Hematopoietic multipotent progenitor cell treated with erythropoietin and hydrocortisone succinate and interleukin-3 and kit ligand, for 6 days (in vitro differentiated cells): ENCODE data around the gene TSPAN4.

Experiments
- DNase-seq: peaks from one replicate; pipeline ENCODE4 v3.0.0-alpha.2; 2015

Gene TSPAN4

DNA sequence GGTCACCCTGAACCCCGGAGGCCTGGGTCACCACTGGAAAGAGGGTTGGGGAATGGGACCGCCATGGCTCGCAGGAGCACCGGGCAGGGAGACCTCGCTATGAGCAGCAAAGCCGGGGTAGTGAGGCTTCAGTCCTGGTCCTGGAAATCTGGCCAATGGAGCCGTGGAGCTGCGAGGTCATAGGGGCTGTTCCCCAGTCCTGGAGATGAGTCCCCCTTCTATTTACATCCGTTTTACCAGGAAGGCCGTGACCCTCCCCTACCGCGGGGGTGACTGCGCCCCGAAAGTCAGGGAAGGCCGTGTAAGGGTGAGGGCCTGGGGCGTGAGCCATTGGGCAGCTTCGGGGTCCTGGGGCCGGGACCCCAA, 38.1 kb upstream of the TSPAN4 start:
- no peak for DNase-seq

DNA sequence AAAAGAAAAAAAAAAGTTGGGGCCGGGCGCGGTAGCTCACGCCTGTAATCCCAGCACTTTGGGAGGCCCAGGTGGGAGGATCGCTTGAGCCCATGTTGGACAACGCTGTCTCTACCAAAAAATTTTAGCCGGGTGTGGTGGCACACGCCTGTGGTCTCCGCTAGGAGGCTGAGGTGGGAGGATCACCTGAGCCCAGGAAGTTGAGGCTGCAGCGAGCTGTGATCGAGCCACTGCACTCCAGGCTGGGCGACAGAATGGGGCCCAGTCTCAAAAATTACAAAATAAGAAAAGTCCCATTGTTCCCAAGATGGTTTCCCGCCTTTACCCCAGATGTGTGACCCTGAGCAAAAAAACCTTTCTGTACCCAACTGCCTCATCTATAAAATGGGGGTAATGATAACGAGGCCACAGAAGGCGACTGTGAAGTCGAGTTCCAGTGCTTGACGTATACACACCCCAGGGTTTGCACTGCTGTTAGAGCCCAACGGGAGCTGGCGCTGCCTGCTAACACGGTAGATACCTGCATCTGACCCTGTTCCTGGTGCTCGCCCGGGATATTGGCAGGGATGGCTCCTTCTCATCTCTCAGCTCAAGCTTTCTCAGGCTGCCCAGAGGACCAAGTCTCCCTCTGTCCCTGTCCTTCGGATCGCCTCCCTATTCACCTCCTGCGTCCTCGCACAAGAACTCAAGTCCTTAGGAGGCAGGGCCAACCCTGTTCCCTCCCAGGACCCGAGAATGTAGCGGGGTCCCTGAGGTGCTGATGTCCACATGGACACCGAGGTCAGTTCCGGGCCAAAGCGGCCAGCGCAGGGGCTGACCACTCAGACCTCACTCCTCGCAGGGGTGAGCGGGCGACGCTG, 34.0 kb upstream of the TSPAN4 start:
- peak; percentile 68 for DNase-seq

DNA sequence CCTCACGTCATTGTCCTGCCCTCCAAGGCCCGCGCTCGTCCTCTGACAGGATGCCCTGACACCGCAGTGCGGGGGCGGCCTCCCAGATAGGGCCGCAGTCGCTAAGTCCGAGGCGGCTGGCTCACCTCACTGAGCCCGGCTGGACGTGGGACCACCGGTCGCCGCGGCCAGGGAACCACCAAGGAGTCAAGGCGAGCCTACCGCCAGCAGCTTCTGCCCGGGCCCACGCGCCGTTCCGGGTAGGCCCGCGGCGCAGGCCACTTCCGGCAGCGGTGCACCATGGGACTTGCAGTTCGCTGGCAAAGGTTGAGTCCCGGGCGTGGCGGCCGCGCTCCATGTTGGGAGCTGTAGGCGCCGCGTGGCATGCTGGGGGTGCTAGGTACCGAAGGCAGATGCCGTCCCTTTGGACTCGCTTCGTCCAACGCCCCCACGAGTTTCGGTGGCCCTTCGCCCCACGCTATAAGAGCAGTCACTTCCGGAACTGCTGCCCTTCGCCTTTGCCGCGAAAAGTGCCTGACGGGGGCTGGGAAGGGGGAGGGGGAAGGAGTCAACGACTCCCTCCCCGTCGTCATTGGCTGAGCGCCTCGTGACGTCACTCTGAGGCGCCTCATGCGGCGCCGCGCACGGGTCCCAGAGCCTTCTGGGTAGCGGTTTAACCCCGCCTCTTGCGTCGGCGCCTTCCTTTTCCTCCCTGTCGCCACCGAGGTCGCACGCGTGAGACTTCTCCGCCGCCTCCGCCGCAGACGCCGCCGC, 33.2 kb upstream of the TSPAN4 start, which contains the start of gene RPLP2:
TSS of gene RPLP2 (plus strand) at position 681 of the 753 bp plus-strand sequence. CDS start 268 bp downstream, outside the sequence.
- peak; percentile 98 for DNase-seq

DNA sequence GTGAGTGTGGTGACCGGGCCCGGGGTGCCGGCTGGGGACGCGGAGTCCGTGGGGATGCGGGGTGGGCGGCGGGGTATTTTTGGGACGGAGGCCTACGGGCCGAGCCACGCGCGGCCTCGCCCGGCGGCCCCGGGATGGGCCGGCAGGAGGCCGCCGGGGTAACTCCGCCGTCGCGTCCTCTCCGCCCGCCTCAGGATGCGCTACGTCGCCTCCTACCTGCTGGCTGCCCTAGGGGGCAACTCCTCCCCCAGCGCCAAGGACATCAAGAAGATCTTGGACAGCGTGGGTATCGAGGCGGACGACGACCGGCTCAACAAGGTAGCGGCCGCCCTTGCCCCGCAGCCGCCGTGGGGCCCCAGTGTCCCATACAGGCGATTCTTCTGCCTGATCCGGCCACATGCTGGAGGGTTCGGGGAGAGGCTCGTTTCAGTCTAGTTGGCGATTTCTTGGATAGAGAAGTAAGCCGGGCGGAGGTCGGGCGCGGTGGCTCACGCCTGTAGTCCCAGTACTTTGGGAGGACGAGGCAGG, 32.5 kb upstream of the TSPAN4 start:
- no peak for DNase-seq

DNA sequence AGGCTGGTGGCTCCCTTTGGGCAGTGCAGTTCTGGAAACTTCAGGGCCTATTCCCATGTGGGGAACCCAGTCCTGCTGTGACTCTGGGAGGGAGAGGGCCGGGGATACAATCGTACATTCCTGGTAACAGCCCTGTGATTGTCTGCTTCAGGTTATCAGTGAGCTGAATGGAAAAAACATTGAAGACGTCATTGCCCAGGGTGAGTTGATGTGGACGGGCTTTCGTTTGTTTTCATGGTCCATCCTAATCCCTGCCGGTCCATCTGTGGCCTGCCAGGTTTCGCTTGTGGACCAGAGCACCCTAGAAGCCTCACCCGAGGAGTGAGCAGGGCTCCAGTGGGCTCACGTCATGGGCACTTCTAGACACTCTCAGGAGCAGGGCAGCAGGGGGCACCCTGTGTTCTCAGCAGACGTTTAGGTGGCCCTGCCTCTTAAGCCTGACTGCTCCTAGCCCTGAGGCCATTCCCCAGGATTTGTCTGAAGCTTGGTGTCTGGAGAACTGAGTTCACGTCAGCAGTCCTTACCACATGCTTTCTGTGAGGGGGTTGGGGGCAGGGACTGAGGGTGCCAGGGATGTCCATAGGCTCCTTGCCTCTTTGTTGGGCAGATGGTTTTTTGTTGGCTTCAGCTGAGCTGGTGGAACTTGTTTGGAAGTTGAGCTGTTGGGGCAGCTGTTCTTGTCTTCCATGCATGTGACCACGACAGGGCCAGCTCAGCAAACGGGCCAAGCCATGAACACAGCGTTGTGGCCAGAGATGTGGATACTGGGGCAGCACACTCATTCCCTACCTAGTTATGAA, 31.0 kb upstream of the TSPAN4 start:
- DNase-seq = peak; percentile 69

DNA sequence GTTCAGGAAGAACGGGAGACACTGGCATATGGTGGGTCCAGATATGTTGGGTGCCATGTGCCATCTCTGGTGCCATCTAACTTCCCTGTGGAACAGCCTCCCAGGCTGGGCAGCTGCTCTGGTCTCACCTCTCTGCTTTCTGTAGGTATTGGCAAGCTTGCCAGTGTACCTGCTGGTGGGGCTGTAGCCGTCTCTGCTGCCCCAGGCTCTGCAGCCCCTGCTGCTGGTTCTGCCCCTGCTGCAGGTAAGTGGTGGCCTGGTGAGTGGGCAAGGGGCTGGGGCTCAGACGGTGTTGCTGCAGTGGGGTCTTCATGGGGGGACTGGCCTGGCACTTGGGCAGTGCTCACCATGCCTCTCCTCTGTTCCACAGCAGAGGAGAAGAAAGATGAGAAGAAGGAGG, 30.3 kb upstream of the TSPAN4 start:
- no peak for DNase-seq

DNA sequence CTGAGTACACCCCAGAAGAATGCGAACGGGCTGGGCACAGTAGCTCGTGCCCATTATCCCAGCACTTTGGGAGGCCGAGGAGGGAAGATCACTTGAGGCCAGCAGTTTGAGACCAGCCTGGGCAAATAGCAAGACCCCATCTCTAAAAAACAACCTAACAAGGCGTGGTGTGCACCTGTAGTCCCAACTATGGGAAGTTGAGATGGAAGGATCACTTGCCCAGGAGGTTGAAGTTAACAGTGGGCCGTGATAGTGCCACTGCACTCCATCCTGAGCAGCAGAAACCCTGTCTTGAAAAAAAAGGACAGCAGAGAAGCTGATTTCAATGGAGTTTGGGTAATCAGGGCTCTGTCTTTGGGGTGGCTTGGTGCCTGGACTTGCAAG, 29.6 kb upstream of the TSPAN4 start:
- no peak for DNase-seq

DNA sequence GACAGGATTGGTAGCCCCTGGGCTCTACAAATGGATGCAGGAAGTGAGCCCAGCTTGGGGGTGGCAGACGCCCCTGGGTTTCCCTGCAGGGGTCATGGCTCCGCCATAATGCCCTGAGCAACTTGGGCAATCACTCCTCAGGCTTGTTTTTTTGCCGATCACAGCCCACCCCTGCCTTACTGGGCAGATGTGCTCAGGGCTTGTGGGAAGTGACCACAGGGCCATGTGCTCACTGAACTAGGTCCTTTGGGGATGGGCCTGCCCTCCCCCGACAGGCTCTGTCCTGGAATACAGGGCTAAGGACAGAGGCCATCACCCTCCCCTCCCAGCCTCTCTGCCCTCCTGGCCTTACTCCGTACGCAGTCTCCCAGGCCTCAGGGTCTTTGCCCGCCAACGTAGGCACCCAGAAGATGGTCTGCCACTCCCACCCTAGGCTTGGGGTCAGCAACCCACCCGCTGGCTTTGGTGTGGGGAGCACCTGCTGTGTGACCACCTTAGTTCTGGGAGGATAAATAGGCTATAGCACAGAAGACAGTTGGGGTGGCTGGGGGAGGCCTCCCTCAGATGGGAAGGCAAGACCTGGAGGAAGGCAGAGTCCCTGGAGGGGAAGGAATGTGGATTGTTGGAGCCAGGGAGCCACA, 29.1 kb upstream of the TSPAN4 start:
- no peak for DNase-seq

DNA sequence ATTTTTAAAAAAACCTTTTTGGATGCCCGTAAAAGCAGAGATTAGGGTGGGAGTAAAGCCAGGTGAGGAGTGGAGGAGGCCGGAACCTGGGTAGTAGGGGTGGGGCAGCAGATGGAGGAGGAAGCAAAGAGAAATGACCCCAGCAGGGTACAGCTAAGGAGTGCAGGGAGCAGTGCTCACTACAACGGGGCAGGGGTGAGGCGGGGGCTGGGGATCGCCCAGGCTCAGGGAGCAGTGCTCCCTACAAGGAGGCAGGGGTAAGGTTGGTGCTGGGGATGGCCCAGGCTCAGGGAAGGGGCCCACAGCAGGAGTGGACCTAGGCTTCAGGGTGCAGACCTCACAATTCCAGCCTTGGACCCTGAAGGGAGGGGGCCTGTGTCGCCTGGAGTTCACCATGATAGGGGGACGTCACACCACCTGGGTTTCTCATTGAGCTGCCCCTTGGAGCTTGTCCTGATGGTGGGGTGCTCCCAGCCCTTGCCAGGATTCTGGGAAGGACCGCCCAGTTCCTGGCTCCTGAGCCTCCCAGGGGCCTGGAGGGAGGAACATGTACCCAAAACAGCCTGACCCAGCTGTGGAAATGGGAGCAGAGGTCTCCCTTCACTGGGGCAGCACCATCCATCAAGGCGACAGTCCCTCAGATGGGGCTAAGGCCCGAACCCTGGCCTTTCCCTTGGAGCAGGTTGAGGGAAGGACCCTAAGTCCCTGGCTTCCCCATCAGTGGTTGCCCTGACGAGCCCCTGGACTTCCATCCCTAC, 26.8 kb upstream of the TSPAN4 start:
- DNase-seq = no peak

DNA sequence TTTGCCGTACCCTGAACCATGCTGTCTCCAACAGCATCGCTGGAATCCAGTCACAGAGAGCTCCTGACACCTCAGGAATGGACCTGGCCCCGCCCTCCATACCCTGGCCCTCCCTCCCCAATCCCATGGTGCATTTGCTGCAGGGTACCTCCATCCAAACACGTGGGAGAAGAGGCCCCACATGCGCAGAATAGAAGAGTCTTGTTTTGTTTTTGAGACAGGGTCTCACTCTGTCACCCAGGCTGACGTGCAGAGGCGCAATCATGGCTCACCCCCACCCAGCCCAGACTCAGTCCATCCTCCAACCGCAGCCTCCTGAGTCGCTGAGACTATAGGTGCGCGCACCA, 26.2 kb upstream of the TSPAN4 start:
- no peak for DNase-seq

DNA sequence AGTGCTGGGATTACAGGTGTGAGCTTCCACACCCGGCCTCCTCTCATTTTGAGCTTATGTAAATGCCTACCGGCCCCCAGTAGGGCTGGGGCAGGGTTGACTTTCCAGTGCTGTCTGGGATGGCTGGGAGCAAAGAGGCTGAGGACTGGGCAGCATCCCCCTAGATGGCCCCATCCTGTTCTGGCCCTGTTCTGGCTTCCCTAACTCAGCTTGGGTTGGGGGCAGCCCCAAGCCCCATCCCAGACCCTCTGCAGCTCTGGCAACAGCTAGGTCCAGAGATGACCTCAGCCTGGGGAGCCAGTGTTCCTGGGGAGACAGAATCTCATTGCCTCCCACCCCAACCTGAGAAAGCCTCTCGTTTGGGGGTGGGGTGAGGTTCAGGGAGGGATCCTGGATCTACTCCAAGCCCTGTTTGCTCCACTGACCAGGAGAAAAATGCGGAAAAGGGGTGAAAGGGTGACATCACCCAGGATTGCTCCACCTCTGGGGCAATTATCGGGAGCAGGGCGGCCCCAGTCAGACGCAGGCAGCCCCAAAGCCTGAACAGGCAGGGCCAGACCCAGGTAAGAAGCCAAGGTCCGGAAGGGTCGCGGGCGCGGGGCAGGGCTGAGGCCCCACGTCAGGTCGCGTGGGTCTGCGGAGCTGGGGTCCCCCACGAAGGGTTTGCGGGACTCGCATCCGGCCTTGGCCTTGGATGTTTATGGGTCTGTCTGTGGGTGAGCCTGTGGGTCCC, 24.1 kb upstream of the TSPAN4 start, which contains the start of gene PNPLA2:
TSS of gene PNPLA2 (plus strand) at position 519 of the 733 bp plus-strand sequence. CDS start 805 bp downstream, outside the sequence.
- no peak for DNase-seq

DNA sequence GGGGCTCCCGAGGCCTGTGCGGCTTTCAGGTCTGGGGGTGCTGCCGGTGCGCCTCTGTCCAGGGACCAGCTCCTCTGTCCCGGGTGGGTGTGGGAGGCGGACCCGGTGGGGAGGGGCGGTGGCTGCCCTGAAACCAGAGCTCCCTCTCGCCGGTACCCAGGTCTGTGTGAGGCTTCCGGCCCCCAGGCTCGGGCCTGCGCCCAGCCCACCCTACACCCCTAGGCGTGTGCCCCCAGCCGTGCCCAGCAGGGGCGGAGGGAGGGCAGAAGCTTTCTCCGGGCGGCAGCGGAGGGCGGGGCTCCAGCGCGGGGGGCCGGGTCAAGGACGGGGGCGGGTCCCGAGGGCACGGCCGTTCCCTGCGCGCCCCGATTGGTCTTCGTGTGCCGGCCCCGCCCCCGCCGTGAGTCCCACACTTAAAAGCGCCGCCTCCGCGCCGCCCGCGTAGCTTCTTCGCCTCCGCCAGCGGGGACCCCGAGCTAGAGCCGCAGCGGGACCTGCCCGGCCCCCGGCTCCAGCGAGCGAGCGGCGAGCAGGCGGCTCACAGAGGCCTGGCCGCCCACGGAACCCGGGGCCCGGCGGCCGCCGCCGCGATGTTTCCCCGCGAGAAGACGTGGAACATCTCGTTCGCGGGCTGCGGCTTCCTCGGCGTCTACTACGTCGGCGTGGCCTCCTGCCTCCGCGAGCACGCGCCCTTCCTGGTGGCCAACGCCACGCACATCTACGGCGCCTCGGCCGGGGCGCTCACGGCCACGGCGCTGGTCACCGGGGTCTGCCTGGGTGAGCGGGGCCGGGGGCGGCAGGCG, 23.3 kb upstream of the TSPAN4 start:
- peak; percentile 96 for DNase-seq

DNA sequence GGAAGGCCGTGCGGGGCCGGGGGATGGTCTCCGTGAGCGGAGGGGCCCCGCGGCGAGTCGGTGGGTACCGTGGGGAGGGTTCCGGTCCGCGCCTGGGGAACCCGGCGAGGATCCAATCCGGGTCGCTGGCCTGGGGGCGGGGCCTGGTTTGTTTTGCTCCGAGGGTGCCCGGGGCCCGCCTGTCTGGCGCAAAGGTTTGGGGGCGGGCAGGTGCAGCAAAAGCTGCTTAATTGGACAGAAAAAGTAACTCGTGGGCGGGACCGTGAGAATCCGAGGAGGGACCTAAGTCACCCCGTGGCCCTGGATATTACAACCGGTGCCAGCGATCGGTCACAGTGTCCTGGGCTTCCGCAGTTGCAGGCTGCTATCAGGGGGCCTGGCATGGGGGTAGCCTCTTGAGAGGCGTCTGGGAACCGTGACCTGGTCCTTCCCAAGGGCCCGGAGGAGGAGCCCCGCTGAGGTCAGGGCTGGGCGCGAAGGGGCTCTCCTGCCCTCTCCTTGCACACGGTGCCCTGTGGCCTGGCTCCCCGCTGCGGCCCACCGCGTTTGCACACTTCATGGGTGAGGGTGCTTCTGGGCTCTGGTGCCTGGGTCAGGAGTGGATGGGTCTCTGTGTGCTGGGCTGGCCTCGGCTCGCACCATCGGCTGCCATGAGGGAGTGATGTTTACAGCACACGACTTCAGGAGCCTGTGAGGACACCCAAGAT, 22.6 kb upstream of the TSPAN4 start:
- DNase-seq = peak; percentile 98

DNA sequence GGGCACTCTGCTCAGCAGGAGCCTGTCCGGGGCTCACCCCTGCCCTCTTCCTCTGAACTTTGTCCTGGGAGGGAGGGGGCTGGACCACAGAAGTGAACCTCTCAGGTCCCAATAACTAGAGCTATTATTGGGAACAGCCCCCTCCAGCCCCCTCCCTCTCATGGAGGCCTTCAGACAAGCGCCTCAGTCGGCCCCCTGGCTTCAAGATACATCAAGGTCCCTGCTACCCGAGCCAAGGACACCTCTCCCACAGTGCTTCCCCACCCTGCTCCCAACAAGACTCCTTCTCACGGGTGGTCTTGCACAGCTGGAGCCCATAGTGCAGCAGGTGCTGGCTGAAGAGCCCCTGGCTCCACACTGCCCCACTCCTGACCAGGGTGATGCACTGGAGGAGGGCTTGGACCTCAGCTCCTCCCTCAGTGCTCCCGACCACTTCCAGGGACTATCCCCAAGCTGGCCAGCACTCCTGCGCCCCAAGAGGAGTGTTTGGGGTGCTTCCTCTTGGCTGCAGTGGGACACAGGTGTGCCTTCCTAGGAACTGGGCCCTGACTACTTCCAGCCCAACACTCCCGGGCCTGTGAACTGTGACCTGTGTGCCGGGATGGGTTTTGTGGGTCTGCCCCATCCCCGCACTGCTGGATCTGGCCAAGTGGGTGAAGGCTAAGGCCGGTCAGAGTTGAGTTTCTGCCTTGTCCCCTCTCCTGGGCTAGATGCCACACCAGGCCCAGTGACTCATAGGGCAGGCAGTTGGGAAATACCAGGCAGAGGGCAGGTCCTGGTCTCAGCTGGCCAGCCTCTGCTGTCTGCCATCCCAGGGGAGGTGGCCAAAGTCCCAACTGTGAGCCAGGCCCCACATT, 21.8 kb upstream of the TSPAN4 start:
- DNase-seq = no peak

DNA sequence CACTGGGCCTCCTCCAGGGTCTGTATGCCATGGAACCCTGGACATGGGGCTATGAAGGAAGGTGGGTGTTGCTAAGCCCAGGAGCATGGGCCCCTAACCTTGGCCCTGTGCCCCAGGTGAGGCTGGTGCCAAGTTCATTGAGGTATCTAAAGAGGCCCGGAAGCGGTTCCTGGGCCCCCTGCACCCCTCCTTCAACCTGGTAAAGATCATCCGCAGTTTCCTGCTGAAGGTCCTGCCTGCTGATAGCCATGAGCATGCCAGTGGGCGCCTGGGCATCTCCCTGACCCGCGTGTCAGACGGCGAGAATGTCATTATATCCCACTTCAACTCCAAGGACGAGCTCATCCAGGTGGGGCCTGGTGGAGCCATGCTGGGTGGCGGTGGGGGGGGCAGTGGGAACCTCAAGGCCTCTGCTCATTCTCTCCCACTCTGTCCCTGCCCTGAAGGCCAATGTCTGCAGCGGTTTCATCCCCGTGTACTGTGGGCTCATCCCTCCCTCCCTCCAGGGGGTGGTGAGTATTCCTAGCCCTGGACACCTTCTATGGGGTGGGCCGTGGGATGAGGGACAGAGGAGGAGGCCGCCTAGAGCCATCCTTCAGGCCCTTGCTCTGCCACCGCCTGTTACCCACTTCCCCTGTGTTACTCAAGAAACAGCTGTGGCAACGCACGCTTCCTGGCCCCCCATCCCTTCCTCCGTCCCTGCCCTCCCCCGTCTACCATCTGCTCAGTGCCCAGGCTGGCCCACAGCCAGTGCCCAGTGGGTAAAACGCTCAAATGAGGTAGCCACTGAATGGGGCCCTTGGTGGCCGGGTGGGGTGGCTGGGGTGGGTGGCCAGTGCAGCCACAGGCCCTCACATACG, 20.9 kb upstream of the TSPAN4 start:
- DNase-seq = peak; percentile 69

DNA sequence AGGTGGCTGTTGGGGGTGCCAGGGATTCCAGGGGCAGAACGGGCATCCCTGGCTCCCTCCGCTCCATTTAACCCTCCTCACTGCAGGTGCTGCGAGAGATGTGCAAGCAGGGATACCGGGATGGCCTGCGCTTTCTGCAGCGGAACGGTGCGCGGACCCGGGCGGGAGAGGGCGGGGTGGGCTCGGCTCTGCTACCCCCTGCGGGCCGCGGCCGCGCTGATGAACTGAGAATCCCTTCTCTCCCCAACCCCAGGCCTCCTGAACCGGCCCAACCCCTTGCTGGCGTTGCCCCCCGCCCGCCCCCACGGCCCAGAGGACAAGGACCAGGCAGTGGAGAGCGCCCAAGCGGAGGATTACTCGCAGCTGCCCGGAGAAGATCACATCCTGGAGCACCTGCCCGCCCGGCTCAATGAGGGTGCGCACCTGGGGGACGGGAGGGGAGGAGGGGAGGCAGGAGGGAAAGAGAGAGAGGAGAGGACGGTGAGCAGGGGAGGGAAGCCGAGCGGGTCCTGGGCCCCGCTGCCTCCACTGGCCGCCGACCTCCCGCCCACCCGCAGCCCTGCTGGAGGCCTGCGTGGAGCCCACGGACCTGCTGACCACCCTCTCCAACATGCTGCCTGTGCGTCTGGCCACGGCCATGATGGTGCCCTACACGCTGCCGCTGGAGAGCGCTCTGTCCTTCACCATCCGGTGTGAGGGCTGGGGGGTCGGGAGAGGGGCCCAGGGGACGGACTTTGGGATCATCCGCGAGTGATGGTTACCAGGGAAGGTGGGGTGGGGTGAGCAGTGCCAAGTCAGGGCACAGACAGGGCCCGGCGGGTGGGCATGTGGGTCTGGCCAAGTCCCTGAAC, 19.0 kb upstream of the TSPAN4 start:
- DNase-seq = no peak
